CD4-positive, alpha-beta T cell treated with Interleukin-17A for 4 hours (primary cell): ENCODE measurements around the gene TRAF3IP1.

Experiments used
- DNase-seq: peaks from one replicate; pipeline ENCODE4 v3.0.0-alpha.2; 2020; ENCODE audit warnings: mixed read lengths

TRAF3IP1 gene

GRCh38 chr2:238412067-238412767 lies 91.9 kb downstream of the TRAF3IP1 start:
- DNase-seq, result no peak

- no peak for DNase-seq
Observed at GRCh38 chr2:238413368-238413767, 93.0 kb downstream of the TRAF3IP1 start.

DNA sequence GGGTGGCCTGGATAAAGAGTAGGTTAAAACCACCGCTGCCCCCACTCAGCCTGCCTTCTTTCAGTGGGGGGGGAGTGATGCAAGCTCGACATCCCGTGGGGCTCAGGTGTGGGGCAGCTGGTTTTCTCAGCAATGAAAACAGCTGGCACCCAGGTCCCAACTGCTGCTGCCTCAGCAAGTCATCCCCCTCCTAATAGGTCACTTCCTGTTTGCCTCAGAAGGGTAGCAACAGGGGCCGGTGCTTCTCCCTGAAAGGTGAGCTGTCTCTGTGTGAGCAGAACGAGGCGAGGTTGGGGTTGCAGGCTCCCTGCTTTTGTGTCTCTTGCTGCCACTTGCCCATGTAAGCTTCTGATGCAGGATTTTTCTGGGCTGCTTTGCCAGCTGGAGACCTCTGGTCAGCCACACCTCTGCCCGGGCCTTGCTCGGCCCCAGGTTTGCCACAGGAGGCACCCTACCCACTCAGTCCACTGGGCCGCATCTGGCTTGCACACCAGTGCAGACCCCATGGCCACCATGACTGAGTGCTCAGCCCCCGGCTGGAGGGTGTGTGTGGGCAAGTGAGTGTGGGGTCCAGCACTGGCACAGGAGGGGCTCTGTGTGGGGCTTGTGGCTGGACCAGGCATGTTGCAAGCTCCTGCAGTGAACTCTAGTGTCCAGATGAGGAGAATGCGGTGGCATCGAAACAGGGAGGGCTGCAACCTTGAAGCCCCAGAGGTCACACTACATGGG lies 94.9 kb downstream of the TRAF3IP1 start:
- DNase-seq, result peak; percentile 37

- no peak for DNase-seq
Observed at GRCh38 chr2:238415893-238416292, 95.6 kb downstream of the TRAF3IP1 start.

- no peak for DNase-seq
Observed at GRCh38 chr2:238418196-238418998, 98.1 kb downstream of the TRAF3IP1 start.

- DNase-seq, result no peak
Observed at GRCh38 chr2:238418999-238419546, 98.8 kb downstream of the TRAF3IP1 start.

DNA sequence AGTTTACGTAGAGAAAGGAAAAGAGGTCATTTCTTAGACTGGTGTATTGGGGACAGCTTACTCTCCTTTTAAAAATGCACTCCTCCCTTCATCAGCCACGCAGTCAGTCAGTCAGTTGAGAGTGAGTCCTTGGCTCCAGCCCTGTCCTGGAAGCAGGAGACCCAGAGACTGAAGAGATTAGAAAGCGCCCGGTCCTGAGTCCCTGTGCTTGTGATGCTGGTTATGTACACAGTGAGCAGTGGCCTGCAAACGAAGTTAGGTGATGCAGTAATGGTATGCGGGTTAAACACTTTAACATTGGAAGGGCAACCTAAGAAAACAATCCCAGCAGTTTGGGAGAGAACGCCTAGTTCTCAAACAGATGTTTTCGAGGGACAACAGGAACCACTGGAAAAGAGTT lies 100.1 kb downstream of the TRAF3IP1 start:
- DNase-seq, result no peak

GRCh38 chr2:238420878-238421694 lies 100.8 kb downstream of the TRAF3IP1 start:
- no peak for DNase-seq

GRCh38 chr2:238421695-238422035 lies 101.3 kb downstream of the TRAF3IP1 start:
- DNase-seq, result no peak

- DNase-seq, result no peak
Observed at GRCh38 chr2:238422285-238422684, 102.0 kb downstream of the TRAF3IP1 start.

GRCh38 chr2:238422940-238423339 lies 102.6 kb downstream of the TRAF3IP1 start:
- no peak for DNase-seq

- DNase-seq, result no peak
Observed at GRCh38 chr2:238423561-238424312, 103.4 kb downstream of the TRAF3IP1 start.

- no peak for DNase-seq
Observed at GRCh38 chr2:238424313-238424700, 104.0 kb downstream of the TRAF3IP1 start.

- no peak for DNase-seq
Observed at GRCh38 chr2:238425505-238425978, 105.2 kb downstream of the TRAF3IP1 start.

DNA sequence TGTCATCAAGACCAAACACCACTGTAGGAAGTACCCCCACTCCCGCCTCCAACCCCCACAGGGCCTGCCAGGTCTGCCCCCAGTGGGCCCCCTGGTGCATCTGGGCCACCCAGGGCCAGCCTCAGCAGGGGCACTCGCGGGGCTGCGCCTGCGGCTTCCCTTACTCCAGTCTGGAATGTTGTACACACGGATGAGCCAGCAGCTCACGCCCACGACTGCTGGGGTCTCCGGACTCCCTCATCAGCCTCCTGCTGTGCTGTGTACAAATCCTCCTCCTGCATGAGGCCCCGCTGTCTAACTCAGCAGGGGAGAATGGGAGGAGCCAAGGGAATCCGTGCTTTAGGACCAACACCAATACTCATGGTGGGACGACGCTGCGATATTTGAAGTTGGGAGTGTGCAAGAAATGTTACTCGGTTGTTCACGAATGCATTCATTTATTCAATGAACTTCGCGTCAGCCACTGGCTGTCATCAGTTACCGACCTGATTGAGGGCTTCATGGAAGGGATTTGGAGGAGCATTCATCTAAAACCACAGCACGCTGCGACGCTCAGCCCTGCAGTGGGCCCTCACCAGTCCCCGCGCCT lies 105.8 kb downstream of the TRAF3IP1 start:
- DNase-seq, result no peak

GRCh38 chr2:238426568-238427434 lies 106.5 kb downstream of the TRAF3IP1 start, which contains the start of gene ASB1:
TSS of gene ASB1 (plus strand) at chr2:238426927. CDS start at chr2:238427071, 144 bp downstream.
- peak; percentile 84 for DNase-seq

DNA sequence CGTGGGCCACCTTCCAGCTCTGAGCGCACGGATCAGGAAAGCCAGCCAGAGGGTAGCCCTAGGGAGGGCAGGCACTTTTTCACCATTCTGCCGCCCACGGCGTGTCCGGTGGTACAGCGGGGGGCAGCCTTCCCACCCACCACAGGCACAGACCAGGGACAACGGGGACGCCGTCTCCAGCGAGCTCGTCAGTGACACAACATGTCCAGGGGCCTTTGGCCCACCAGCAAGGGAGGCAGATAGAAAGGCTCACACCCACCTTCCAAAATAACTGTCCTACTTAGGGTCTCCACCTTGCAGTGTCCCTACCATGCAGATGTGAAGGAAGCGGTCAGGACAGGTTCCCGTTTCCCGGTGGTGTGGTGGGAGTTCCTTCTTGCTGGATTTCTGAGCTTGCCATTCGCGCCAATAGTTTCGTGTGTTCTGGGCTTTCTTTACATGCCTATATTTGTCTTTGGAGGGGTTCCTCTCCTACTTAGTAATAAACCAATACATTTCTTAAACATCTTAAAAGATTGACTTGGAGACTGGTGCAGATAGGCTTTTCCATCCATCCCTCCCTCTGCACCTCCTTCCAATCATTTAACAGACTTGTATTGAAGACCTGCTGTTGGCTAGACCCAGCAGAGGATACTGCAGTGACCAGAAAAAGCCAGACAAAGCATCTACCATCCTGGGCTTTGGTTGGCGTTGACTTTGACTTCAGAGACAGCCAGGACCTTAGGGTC lies 107.3 kb downstream of the TRAF3IP1 start:
- DNase-seq, result no peak

DNA sequence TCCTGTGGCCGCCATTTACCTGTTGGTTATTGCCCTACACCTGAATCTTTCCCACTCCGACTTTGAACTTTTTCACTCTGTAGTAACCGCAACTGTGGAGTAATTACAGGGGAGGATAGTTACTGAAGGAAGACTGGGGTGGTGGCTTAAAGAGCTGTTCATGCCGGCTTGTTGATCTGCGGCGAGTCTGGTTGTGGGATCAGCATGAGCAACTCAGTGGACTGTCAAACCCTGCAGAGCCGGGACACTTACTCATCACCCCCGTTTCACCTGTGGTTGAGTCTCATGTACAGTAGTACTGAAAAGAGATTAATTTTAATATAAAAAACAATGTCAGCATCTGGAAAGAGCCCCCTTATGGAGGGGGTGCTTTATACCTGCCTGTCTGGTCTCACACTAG lies 108.5 kb downstream of the TRAF3IP1 start:
- DNase-seq, result no peak

DNA sequence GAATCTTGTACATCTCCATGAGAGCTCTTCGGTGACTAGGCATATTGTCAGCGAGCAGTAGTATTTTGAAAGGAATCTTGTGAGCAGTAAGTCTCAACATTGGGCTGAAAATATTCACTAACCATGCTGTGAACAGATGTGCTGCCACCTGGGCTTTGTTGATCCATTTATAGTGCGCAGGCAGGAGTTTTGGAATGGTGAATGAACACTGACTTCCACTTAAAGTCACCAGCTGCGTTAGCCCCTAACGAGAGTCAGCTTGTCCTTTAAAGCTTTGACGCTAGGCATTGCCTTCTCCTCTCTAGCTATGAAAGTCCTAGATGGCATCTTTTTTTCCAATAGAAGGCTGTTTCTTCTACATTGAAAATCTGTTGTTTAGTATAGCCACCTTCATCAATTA lies 110.5 kb downstream of the TRAF3IP1 start:
- no peak for DNase-seq
